C4-2B (cell line): ENCODE data around the gene OLFM1.

ENCODE experiments used
- CTCF ChIP-seq: fragments of 450-650 bp; conservative IDR thresholded peaks from 2 replicates; pipeline ENCODE4 v1.5.1; 2017; ENCODE audit warnings: mild to moderate bottlenecking
- ZFX ChIP-seq: fragments of 450-650 bp; IDR thresholded peaks from 2 replicates; pipeline ENCODE4 v1.6.1; 2017

DNA sequence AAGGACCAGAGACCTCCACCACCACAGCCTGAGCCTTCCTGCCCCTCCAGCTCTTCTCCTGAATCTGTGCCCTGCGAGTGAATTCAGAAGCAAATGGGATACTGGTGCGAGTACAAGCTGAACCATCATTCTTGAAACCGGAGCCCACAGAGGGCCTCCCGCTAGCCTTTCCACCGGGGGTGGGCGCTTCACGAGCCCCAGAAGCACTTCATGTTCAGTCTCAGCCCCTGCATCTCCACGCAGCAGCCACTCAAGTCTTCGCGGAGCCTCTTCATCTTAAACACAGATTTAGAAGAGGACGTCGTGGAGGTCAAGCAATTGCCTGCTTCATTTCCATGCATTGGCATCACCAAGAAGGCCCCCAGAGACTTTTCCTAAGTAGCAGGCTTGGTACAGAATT, 26.0 kb upstream of the OLFM1 start:
- TF ChIP-seq CTCF (no peak), ZFX (no peak)
